Measurements from ENCODE around the gene IKZF4.

DNA sequence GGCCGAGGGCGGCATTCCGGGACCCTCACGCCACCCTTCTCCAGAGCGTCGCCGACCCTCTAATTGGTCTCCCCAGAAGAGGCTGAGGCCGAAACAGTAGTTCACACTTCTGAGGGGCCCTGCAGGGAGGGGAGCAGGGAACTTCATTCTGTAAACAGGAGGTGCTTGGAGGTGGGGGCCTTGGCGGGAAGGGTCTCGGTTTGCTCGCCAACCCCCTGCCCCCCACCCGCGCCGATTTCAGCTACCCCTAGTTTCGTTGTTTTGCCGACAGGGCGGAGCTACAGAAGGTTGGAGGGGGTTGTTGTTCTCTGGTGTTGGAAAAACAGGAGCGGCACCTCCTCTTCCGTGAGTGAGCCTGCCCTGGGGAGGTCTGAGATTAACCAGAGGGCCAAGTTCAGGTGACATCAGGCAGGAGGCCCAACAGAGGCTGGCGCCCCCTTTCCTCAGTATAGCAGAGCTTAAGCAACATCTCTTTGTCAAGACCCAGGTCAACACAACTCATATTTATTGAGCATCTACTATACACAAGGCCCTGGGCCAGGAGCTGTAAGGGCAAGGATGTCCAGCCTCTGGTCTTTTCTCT is 59.8 kb downstream of the IKZF4 start:
- no peak for TF ChIP-seq TCF4 (CRISPR knock-in tag; IDR thresholded peaks at IDR 0.05; ENCODE audit: borderline replicate concordance)
- no peak for TF ChIP-seq RARB (CRISPR knock-in tag; IDR thresholded peaks at IDR 0.05)
- TF ChIP-seq PPARA (CRISPR knock-in tag; IDR thresholded peaks at IDR 0.05; ENCODE audit: borderline replicate concordance), result no peak
- TF ChIP-seq ISL1 (CRISPR knock-in tag; IDR thresholded peaks at IDR 0.05), result no peak
- TF ChIP-seq ZNF565 (CRISPR knock-in tag; conservative IDR thresholded peaks at IDR 0.05; ENCODE audit: low read depth), result no peak
- TF ChIP-seq ZC3H10 (CRISPR knock-in tag; IDR thresholded peaks at IDR 0.05), result no peak
- TF ChIP-seq, protein P1, sequence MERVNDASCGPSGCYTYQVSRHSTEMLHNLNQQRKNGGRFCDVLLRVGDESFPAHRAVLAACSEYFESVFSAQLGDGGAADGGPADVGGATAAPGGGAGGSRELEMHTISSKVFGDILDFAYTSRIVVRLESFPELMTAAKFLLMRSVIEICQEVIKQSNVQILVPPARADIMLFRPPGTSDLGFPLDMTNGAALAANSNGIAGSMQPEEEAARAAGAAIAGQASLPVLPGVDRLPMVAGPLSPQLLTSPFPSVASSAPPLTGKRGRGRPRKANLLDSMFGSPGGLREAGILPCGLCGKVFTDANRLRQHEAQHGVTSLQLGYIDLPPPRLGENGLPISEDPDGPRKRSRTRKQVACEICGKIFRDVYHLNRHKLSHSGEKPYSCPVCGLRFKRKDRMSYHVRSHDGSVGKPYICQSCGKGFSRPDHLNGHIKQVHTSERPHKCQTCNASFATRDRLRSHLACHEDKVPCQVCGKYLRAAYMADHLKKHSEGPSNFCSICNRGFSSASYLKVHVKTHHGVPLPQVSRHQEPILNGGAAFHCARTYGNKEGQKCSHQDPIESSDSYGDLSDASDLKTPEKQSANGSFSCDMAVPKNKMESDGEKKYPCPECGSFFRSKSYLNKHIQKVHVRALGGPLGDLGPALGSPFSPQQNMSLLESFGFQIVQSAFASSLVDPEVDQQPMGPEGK (CRISPR knock-in tag; IDR thresholded peaks at IDR 0.05; ENCODE audit: borderline replicate concordance), result no peak
- TF ChIP-seq ARNTL (CRISPR knock-in tag; IDR thresholded peaks at IDR 0.05; ENCODE audit: borderline replicate concordance, low read depth), result no peak

Measured in SK-N-SH treated with all-trans-retinoic acid at 6 μM for 48 hours (cell line).